ENCODE results near the gene SYNDIG1L.

DNA sequence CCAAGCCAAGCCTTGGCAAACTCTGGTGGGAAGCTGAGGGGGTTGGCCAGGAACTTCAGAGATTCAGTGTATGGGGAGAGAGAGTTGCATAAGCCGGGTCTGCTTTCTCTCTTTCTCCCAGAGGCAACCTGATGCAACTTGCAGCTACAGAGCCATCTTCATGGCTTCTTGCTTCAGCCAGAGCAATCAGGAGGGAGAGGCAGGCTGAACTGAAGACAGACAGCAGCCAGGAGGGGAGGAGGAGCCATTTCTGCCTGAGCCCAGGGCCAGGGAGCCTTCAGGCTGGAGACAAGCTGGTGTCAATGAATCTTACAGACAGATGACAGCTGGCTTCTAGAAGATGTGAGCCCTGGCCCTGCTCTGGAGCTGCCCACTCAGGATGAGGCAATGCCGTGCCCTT, 48.4 kb upstream of the SYNDIG1L start:
- TF ChIP-seq DNMT1 (CRISPR knock-in tag; IDR thresholded peaks at IDR 0.05) (no peak), TGIF2 (CRISPR knock-in tag; IDR thresholded peaks at IDR 0.05) (no peak), MAZ (IDR thresholded peaks at IDR 0.05; ENCODE audit: borderline replicate concordance, low read depth, low read length) (no peak), MAZ (CRISPR knock-in tag; IDR thresholded peaks at IDR 0.05; ENCODE audit: low read depth) (no peak), AFF4 (CRISPR knock-in tag; IDR thresholded peaks at IDR 0.05) (no peak), FOXK1 (CRISPR knock-in tag; IDR thresholded peaks at IDR 0.05; ENCODE audit: borderline replicate concordance, low read depth) (no peak), FIP1L1 (IDR thresholded peaks at IDR 0.05; ENCODE audit: borderline replicate concordance, insufficient read depth, low read depth, low read length) (no peak), MAX (IDR thresholded peaks at IDR 0.05) (no peak), NR2F6 (IDR thresholded peaks at IDR 0.05) (no peak), NR2F6 (CRISPR knock-in tag; IDR thresholded peaks at IDR 0.05) (no peak), ARNTL (CRISPR knock-in tag; IDR thresholded peaks at IDR 0.05) (no peak), NONO (IDR thresholded peaks at IDR 0.05) (no peak), NONO (CRISPR knock-in tag; conservative IDR thresholded peaks at IDR 0.05) (no peak), MAFG (CRISPR knock-in tag; IDR thresholded peaks at IDR 0.05) (no peak)
- TF ChIP-seq, protein P1, sequence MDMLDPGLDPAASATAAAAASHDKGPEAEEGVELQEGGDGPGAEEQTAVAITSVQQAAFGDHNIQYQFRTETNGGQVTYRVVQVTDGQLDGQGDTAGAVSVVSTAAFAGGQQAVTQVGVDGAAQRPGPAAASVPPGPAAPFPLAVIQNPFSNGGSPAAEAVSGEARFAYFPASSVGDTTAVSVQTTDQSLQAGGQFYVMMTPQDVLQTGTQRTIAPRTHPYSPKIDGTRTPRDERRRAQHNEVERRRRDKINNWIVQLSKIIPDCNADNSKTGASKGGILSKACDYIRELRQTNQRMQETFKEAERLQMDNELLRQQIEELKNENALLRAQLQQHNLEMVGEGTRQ (IDR thresholded peaks at IDR 0.05; ENCODE audit: low read depth, low read length), result no peak
- TF ChIP-seq, protein P1 (CRISPR knock-in tag; IDR thresholded peaks at IDR 0.05; ENCODE audit: borderline replicate concordance), result no peak
- TF ChIP-seq, protein P2, sequence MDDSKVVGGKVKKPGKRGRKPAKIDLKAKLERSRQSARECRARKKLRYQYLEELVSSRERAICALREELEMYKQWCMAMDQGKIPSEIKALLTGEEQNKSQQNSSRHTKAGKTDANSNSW (CRISPR knock-in tag; IDR thresholded peaks at IDR 0.05; ENCODE audit: borderline replicate concordance), result no peak
